Calu3 (cell line): ENCODE results near the gene SERPINE1. TPM values are rescaled to one million over a fixed set of nuclear protein-coding genes. Genes with fewer than 3 reads are reported as not detected.

Experiments used
- BruUV-seq: library from RNA; stranded (reverse); fragments of 400-500 nt; replicated peaks from 2 replicates; lab custom pipeline; 2021; lab: Mats Ljungman, UMichigan
- CTCF ChIA-PET: fragments of 300-600 bp; sonication (Branson Sonifier 250); formaldehyde crosslinking; loops from one replicate; lab custom pipeline; 2022; ENCODE audit warnings: antibody characterized with exemption; lab: Charles Lee
- DNase-seq: peaks from one replicate; pipeline ENCODE4 v3.0.0; 2022
- H3K27ac Mint-ChIP-seq: one replicate; pipeline ENCODE4 v1.8.0; 2022; ENCODE audit warnings: mixed read lengths; ENCODE audit not compliant: unreplicated experiment
- H3K27me3 Mint-ChIP-seq: one replicate; pipeline ENCODE4 v1.8.0; 2022; ENCODE audit warnings: mixed read lengths; ENCODE audit not compliant: unreplicated experiment
- H3K36me3 Mint-ChIP-seq: one replicate; pipeline ENCODE4 v1.8.0; 2022; ENCODE audit warnings: mild to moderate bottlenecking, moderate library complexity, mixed read lengths; ENCODE audit not compliant: insufficient read depth, unreplicated experiment
- H3K4me1 Mint-ChIP-seq: one replicate; pipeline ENCODE4 v1.8.0; 2022; ENCODE audit warnings: mild to moderate bottlenecking, low read depth, mixed read lengths; ENCODE audit not compliant: unreplicated experiment
- H3K4me3 Mint-ChIP-seq: one replicate; pipeline ENCODE4 v1.8.0; 2022; ENCODE audit warnings: mild to moderate bottlenecking, low read depth, moderate library complexity, mixed read lengths; ENCODE audit not compliant: unreplicated experiment
- H3K9me3 Mint-ChIP-seq: one replicate; pipeline ENCODE4 v1.8.0; 2022; ENCODE audit warnings: low read depth, mixed read lengths; ENCODE audit not compliant: unreplicated experiment
- CTCF ChIP-seq: fragments of 200-600 bp; IDR thresholded peaks from one replicate; pipeline ENCODE4 v1.8.0; 2022; ENCODE audit warnings: antibody characterized with exemption; ENCODE audit not compliant: unreplicated experiment
- intact Hi-C: fragments of 100-400 bp; cut with micrococcal nuclease; formaldehyde crosslinking; loops from one replicate; pipeline ENCODE4 v1.10.0; 2022; ENCODE audit not compliant: unreplicated experiment
- total RNA-seq: library from RNA; stranded (reverse); gene quantifications from 2 replicates; pipeline ENCODE4 v1.2.3, GENCODE V29; 2022

SERPINE1 gene
- total RNA-seq, 1 experiment from 2014 or later, result 1.1 TPM

- DNase-seq, result peak; percentile 31
- H3K27ac Mint-ChIP-seq, result peak overlapping the region; percentile 95
- peaks cover 14% of the 10 kb centered on the region for H3K4me1 Mint-ChIP-seq
- intact Hi-C loops, result no loop called here
- H3K9me3 Mint-ChIP-seq, result no peaks in the 10 kb centered on the region
- H3K4me3 Mint-ChIP-seq, result peak overlapping the region; percentile 55
- H3K36me3 Mint-ChIP-seq, result no peaks in the 10 kb centered on the region
- no peaks in the 10 kb centered on the region for H3K27me3 Mint-ChIP-seq
- no peak for TF ChIP-seq CTCF
- CTCF ChIA-PET, result interaction anchor here (0.8 to 1.3 kb wide), 2 partner anchors 37 to 233 kb away, joined by 3 to 5 read pairs; partner anchors contain the start of genes TRIM56 and UFSP1
- BruUV-seq, result no TSS peak
These were observed 4.6 kb upstream of the SERPINE1 start for GRCh38 chr7:101121991-101122932.

- BruUV-seq, result no TSS peak
- Mint-ChIP-seq H3K27me3 (no peaks in the 10 kb centered on the region), H3K9me3 (no peaks in the 10 kb centered on the region), H3K36me3 (no peaks in the 10 kb centered on the region), H3K4me1 (peaks cover 21% of the 10 kb centered on the region), H3K4me3 (no peak overlapping the region), H3K27ac (no peak overlapping the region)
- intact Hi-C loops, result no loop called here
- no peak for TF ChIP-seq CTCF
- CTCF ChIA-PET, result interaction anchor here (0.6 to 1.3 kb wide), 3 partner anchors 38 to 152 kb away, joined by 3 read pairs; partner anchors contain the start of gene TRIM56
- no peak for DNase-seq
These were observed 3.8 kb upstream of the SERPINE1 start for GRCh38 chr7:101122933-101123702.

GRCh38 chr7:101123703-101124068 lies 3.2 kb upstream of the SERPINE1 start:
- no peak for DNase-seq
- BruUV-seq, result no TSS peak
- no peaks in the 10 kb centered on the region for H3K9me3 Mint-ChIP-seq
- H3K4me3 Mint-ChIP-seq, result no peak overlapping the region
- TF ChIP-seq CTCF, result no peak
- no peaks in the 10 kb centered on the region for H3K27me3 Mint-ChIP-seq
- no peak overlapping the region for H3K27ac Mint-ChIP-seq
- CTCF ChIA-PET, result interaction anchor here (0.5 to 1.3 kb wide), 4 partner anchors 19 to 152 kb away, joined by 3 read pairs; partner anchors contain the start of gene TRIM56
- H3K36me3 Mint-ChIP-seq, result no peaks in the 10 kb centered on the region
- intact Hi-C loops, result no loop called here
- peaks cover 21% of the 10 kb centered on the region for H3K4me1 Mint-ChIP-seq

- Mint-ChIP-seq H3K4me3 (no peak overlapping the region), H3K27ac (no peak overlapping the region), H3K36me3 (no peaks in the 10 kb centered on the region), H3K4me1 (peaks cover 21% of the 10 kb centered on the region), H3K9me3 (no peaks in the 10 kb centered on the region), H3K27me3 (no peaks in the 10 kb centered on the region)
- no peak for DNase-seq
- BruUV-seq, result no TSS peak
- CTCF ChIA-PET, result no interaction called here
- intact Hi-C loops, result no loop called here
- no peak for TF ChIP-seq CTCF
These were observed 2.4 kb upstream of the SERPINE1 start for GRCh38 chr7:101124376-101125056.
